ENCODE measurements around the gene MYOF.

MYOF gene, protein sequence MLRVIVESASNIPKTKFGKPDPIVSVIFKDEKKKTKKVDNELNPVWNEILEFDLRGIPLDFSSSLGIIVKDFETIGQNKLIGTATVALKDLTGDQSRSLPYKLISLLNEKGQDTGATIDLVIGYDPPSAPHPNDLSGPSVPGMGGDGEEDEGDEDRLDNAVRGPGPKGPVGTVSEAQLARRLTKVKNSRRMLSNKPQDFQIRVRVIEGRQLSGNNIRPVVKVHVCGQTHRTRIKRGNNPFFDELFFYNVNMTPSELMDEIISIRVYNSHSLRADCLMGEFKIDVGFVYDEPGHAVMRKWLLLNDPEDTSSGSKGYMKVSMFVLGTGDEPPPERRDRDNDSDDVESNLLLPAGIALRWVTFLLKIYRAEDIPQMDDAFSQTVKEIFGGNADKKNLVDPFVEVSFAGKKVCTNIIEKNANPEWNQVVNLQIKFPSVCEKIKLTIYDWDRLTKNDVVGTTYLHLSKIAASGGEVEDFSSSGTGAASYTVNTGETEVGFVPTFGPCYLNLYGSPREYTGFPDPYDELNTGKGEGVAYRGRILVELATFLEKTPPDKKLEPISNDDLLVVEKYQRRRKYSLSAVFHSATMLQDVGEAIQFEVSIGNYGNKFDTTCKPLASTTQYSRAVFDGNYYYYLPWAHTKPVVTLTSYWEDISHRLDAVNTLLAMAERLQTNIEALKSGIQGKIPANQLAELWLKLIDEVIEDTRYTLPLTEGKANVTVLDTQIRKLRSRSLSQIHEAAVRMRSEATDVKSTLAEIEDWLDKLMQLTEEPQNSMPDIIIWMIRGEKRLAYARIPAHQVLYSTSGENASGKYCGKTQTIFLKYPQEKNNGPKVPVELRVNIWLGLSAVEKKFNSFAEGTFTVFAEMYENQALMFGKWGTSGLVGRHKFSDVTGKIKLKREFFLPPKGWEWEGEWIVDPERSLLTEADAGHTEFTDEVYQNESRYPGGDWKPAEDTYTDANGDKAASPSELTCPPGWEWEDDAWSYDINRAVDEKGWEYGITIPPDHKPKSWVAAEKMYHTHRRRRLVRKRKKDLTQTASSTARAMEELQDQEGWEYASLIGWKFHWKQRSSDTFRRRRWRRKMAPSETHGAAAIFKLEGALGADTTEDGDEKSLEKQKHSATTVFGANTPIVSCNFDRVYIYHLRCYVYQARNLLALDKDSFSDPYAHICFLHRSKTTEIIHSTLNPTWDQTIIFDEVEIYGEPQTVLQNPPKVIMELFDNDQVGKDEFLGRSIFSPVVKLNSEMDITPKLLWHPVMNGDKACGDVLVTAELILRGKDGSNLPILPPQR (N-terminal part only)

DNA sequence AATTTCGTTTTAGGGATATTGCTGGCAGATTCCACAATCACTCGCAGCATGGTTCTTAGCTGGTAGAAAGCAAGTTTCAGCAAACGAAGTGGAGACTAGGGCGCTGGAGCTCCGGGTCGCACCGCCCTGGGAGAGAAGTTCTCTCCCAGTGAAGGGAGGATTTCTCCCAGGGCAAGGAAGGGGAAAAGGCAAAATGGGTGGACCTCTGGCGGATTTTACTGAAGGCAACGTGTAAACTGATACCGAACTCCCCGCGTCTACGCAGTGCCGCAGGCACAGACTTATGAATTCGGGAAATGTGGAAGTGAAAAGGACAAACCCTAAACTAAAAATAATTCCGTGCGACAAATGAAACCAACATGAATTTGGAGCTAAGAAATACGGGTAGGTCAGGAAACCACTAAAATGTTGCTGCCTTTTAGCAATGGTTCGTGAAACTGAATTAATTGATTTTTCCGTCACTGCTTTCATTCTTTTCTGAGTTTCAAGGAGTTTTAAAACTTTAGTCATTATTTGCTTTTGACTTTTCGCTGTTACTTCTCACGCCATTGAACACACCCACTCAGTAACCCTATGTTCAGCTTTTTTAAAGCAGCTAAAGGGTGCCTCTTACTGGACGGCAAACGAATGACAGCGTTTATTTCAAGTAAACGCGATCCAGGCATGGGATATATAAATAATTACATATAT, at the start of gene MYOF:
Gene MYOF, minus strand, starts transcription at position 190 of the 690 bp plus-strand sequence. Its CDS starts 140 bp downstream, at position 50.
- peak; percentile 25 to 55 for DNase-seq

DNA sequence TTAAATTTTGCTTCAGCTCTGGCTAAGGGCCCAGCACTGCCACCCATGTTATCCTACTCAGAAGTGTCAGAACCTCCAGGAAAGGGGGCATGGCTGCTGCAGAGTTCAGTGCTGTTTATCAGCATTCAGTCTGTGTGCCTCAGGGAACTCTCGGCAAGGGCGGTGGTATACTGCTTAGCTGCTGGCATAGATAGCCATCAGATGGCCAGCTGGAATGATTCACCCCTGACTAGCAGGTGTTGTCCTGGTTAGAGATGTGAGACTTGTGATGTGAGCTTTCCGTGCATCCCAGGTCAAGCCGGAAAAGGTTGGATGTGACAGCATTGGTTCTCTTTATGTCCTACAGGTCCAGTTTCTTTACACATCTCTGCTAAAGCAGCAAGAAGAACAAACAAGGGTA, 36.4 kb upstream of the MYOF start:
- no peak for DNase-seq

DNA sequence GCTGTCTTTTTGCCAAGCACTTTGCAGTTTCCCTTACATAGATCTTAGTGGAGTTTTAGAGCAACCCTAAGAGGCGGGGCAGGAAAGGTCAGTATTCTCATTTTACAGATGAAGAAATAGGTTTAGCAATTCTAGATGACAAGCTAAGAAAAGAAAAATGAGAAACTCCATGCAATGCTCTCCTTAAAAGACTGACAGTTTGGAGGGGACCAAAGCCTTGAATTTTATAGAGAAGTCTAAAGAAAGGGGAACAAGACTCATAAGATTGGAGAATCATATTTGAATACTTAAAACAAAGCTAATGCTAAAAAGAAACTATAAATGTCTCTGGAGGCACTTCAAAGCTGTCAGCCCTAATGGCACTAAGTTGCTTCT, 33.9 kb upstream of the MYOF start:
- no peak for DNase-seq

DNA sequence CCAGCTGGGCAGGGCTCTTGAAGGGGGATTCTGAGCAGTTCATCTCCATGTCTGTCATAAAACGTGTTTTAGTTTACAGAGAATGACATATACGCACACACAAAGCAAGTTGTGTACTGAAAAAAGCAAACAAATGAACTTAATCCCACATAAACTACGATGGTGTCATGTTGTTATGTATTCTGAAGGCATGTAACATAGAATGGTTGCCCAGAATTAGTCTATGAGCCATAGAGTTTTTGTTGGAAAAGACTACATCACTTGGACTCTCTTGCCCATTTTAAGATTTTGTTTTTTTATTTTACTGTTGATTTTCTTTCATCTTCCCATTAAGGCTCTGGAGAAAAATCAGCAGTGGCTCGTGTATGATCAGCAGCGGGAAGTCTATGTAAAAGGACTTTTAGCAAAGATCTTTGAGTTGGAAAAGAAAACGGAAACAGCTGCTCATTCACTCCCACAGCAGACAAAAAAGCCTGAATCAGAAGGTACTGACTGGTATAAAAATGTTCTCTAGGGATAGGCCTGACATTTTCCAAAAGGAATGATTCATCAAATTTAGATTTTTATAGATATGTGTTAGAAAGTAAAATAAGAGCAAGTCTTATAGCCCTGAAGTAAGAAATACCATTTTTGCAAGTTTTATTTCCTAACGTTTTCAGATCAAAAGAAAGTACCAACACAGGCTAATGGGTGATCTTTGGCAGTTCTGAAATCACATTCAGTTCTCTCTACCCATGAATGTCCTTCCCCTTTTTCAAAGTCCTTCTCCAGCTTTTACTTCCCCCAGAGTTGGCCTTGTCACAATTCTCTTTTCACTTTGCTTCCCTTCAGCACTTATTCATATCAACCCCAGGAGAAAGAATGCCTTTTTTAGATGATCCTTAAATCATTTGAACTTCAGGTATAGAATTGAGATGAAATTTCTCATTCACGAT, 33.2 kb upstream of the MYOF start:
- DNase-seq, result no peak

DNA sequence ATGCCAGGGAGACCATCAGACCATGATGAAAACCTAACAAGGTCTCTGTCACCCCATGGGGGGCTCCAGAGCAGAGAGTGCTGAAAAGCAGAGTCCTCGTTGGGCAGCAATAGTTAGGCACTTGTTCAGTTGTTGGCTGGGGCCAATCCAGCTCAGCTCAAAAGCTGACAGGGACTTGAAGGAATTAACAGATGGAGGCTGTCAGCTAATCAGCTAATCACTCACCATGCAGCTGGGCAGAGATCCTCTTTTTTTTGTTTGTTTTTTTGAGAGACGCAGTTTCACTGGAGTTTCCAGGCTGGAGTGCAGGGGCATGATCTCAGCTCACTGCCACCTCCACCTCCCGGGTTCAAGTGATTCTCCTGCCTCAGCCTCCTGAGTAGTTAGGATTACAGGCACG, 32.4 kb upstream of the MYOF start:
- DNase-seq, result no peak

DNA sequence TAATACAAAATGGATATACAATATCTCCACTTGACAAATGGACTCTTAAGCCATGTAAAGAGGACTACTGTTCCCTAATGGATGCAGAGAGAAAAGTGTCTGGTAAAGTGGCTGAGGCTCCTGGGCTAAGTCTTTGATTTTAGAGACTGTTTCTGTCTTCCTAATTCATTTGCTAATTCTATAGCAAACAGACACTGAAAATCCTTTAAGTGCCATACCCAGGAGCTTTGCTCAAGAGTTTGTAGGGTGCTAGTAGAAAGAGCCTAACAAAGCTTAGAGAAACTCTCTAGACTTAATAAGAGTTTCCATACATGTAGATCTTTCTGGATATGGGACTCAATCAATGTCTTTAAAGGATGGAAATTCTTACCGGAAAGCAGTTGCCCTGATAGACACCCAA, 31.0 kb upstream of the MYOF start:
- DNase-seq, result no peak

DNA sequence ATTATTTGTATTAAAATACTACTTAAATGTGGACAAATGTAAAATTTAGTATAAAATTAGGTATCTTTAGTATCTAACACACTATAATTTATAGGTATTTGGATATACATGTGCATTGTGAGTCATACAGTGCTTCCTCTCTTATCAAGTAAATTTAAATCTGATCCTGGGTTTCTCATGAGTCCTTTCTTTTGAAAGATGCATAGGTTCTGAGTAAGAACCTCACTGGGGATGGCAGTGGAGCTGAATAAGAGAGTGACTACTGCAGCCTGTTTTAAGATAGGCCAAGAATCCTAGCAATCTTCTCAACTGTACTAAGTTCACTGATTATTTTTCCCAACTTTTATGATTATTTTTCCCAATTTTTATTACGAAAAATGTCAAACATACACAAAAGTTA, 30.4 kb upstream of the MYOF start:
- no peak for DNase-seq

DNA sequence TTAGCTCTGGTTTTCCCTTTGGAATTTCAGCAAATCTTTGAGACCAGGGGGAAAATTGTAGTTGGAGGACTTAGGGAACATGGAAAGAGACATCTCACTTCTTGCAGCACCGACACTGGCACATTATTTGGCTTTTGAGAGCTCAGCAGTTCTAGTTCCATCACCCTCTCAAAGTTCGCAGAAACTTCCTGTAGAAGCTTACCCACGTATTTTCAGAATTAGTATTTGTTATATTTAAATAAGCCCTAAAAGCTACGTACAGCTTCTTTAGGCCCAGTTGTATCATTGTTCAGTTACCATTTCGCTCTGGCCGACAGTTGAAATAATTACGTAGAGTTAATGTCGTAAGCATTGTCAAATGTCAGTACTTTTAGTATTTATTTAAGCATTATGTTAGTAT, 27.7 kb upstream of the MYOF start:
- no peak for DNase-seq

DNA sequence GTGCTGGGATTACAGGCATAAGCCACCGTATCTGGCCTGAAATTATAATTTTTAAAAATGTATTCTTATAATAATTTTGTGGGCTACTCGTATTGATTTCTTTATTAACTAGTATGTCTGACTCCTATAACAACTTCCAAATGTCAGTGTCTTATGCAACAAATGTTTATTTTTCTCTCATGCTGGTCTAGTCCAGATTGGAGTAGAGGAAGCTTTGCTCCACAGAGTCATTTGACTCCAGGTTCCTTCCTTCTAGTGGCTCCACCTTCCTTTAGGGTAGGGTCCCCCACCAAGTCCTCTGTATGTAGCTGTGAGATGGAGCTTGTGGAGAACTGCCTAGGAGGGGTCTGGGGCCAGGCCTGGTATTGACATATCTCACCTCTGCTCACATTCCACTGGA, 22.9 kb upstream of the MYOF start:
- DNase-seq, result no peak

DNA sequence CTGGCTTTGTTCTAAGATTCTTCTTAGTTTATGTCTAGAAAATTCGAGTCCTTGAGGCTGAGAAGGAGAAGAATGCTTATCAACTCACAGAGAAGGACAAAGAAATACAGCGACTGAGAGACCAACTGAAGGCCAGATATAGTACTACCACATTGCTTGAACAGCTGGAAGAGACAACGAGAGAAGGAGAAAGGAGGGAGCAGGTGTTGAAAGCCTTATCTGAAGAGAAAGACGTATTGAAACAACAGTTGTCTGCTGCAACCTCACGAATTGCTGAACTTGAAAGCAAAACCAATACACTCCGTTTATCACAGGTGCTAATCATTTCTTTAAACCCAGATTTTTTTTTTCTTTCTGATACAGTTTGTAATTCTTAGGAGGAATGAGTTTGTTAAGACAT, 20.9 kb upstream of the MYOF start:
- no peak for DNase-seq

DNA sequence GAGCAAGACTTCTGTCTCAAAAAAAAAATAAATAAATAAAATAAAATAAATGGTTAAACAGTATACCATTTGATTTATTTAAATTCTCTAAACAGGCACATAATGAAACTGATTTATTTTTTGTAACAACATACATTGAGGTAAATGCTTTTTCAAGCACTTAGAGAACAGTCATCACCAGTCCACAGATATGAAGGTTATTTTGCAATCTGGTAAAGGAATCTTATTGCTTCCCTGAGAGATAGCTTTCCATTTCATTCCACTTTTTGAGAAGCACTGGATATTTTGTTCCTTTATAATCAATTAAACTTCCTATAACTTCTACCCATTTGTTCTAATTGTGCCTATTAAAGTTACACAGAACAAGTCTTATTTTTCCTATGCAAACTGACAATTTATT, 19.5 kb upstream of the MYOF start:
- DNase-seq, result no peak

DNA sequence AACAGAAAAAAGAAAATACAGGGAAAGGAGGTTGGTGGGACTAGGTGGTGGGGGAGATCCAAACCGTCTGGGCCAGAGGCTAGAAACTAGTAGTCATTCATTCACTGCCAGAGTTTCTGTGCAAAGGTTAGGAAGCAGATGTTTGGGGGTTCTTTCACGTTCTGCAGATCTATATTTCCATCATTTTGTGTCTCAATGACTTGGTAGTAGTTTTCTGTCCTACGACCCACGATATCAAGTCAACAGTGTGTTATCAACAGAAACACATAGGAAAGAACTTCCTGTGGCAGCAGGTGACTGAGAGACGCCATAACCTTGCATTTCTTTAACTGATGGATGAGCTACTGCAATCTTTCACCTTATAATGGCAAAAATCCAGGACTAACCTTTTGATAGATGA, 16.0 kb upstream of the MYOF start:
- DNase-seq, result no peak

DNA sequence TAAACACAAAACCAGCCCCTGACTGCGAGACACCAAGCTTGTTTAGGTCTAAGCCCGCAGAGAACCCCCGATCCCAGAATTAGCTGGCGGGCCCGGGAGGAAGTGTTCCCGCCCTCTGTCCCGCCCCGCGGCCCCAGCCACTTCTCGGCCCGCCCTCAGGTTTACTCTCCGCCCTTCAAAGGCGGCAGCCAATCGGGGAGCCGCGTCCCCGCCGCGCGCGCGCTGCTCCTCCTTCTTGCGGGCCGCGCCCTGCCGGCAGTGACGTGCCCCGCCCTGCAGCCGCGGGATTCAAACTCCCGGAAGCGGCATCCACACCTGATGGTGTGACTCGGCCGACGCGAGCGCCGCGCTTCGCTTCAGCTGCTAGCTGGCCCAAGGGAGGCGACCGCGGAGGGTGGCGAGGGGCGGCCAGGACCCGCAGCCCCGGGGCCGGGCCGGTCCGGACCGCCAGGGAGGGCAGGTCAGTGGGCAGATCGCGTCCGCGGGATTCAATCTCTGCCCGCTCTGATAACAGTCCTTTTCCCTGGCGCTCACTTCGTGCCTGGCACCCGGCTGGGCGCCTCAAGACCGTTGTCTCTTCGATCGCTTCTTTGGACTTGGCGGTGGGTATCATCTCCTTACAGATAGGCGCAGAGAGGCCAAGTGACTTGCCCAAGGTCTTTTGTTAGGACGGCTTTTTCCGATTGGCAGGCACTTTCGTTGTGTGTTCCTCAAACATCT, 14.3 kb upstream of the MYOF start, which contains the start of gene CEP55:
Gene CEP55, plus strand, starts transcription at position 291 of the 720 bp plus-strand sequence. CDS start 3,440 bp downstream, outside the sequence.
- peak; percentile 82 to 93 for DNase-seq

DNA sequence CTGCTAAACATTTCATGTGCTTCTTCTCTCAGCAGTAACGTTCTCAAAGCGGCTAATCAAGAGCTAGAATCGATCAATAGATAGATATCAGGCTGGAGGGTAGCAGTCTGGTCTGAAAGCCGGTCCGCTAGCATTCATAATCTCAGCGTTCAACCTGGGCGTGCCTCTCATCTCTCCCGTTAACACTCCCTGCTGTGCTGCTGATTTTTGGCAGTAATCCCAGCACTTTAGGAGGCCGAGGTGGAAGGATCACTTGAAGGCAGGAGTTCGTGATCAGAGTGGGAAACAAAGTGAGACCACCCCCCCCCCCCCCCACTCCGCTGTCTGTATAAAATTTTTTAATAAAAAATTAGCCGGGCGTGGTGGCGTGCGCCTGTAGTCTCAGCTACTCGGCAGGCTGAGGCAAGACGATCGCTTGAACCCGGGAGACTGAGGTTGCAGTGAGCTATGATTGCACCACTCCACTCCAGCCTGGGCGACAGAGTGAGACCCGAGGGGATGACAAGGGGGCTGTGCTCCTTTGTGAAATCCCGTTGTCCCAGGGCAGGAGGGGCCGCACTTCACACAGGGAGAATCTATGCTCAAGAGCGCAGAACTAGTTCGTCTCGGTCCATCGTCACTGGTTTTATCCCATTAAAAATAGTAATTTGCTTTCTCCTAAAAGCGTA, 13.7 kb upstream of the MYOF start:
- peak; percentile 56 to 74 for DNase-seq

DNA sequence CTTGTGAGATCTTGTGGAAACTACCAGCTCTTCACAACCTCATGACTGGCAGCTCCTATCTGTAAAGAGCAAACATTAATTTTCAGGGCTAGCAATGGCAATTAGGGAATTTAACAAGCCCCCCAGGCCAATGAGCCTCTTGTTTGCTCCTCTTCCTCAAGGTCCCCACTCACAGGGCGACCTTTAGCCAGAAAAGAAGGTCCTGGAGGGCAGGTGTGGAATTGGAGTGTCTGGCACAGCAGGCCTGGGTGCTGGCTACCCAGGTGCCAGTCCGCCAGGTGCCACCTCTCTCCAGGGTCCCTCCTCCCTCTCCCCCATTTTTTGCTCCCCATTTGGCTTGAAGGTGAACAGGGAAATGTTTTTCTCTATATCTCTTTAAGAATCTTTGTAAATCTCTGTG, 12.4 kb upstream of the MYOF start:
- no peak for DNase-seq

DNA sequence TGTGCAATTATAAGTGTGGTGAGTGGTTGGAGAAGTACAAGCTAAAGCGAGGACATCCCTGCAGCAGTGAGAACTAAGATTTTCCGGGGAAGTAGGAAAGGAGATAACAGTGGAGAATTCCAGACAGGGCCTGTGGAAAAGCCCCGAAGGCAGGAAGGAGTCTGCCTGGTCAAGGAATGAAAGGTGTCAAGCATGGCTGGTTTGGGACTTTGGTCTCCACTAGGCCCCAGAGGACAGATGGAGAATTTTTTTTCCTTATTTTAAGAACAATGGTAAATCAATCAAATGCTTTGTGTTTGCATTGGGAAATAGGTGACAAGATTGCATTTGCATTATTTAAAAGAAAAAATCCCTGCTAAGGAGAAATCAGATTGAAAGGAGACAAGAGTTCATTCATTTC, 11.0 kb upstream of the MYOF start:
- no peak for DNase-seq

DNA sequence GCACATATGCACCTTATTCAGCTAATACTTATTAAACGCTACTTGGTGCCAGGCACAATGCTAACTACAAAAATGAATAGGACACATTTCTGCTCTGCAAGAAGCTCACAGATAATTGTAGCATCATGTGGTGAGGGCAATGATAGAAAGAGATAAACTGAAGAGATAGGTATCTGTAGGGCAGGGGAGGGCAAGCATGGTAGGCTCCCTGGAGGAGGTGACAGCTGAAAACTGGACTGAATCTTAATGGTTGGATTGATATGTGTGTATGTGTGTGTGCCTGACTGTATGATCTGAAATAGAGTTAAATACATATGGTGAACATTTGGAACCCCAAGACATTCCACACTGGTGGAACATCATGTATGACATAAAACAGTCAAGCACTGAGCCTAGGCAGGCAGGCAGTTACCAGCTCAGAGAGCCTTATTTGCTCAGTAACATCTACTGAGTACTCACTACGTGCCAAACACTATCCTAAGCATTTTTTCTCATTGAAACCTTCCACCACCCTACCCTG, 9.5 kb upstream of the MYOF start:
- no peak for DNase-seq

DNA sequence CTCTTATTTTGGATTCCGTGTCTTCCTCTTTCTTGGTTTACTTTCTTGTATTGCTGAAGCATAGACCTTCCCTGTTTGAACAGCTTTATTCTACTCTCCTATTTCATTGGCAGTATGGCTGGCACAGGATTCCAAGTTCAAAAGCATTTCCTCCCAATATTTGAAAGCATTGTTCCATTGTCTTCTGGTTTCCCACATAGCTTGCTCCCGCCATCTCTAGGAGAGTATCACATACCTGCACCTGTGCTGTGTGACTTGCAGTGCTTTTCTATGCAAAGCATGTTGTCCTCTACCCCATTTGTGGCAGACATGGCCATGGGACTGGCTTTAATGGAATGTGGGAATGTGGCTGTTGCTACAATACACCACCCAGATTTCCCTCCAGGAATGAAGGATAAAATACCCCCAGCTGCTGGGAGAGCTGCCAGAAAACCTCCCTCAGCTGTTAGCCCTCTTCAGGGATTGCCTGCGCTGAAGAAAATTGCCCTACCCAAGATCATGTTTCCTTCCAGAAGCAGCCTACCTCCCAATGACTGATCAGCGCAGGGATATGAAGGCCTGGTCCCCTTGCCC, 6.9 kb upstream of the MYOF start:
- no peak for DNase-seq

DNA sequence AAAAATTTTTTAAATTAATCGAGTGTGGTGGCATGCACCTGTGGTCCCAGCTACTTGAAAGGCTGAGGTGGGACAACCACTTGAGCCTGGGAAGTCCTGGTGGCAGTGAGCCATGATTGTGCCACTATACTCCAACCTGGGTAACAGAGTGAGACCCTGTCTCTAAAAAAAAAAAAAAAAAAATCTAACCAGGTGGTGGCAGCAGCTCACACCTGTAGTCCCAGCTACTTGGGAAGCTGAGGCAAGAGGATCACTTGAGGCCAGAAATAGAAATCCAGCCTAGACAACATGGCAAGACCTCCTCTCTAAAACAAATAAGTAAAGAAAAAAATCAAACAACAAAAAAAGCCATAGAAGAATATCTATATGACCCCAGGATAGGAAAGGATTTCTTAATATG, 3.6 kb upstream of the MYOF start:
- no peak for DNase-seq

Data from SHP77 (cell line).